Stimulated activated CD4-positive, alpha-beta T cell treated with anti-CD3 and anti-CD28 coated beads, Interleukin-1b, Interleukin-23, amount 100 ng/mL, for 48 hours (primary cell): ENCODE data around the gene CLTC.
"Not testable (repeated sequence)": the region's sequence is repeated elsewhere in the genome, so short reads cannot be mapped to it uniquely, and the experiment has no call there.

Experiments used
- DNase-seq: peaks from one replicate; pipeline ENCODE4 v3.0.0-alpha.2; 2020

The CLTC gene

DNA sequence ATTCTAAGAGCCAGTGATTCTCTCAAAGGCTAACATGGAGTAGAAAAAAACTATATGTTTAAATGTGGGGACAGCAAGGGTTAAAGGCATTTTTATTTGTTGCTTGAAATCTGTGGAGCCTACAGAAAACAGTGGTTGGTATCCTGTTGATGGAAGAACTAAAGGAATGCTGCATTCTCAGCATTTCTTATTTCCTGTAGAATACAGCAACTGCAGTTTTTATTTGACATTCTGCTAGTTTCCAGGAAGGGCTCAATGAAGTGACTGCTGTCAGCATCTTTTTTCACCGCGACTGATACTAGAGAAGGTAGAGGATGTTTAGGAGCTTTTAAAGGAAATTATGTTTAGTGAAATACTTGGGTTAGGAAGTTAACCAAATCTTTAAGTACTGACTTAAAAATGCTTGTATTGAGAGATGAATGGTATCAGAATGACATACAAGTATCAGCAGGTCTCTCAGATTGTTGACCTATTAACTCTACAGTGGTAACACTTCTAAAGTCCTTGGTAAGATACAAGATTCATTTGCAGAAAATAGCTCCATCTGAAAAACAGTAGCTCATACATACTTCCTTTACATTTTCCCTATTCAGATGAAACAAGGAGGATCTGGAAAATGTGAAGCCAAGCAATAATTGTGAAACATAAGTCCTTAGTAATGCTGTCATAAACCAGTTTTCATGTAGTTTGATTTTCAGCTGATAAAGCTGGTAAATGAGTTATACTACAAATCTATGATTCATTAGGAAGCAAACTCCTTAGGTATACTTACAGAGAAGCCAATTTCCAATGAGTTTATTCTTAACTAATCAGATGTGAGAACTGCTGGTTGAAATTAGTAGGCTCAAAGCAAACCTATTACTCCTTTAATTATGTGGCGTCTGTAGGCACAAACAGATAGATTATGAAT is 15.2 kb downstream of the CLTC start:
- DNase-seq: no peak

DNA sequence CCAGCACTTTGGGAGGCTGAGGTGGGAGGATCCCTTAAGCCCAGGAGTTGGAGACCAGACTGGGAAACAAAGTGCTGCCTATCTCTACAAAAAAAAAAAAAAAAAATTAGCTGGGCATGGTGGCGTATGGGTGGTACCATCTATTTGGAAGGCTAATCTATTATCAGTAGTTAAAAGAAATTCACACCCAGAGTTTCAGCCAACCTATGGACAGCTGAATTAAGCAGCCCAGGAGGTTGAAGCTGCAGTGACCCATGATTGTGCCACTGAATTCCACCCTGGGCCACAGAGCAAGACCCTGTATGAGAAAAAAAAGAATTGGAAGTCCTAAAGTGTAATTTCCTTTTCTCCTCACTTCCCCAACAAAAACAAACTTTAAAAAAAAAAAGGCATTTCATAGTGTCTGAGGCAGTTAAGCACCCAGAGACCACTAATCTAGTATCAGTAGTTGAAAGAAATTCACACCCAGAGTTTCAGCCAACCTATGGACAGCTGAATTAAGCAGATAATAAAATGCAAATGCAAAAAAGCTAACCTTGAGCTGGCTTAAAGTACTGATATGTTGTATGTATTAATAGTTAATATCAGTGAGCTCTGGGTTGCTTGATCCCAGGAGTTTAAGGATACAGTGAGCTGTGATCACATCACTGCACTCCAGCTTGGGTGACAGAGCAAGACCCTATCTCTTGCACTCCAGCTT is 18.1 kb downstream of the CLTC start:
- no peak for DNase-seq

DNA sequence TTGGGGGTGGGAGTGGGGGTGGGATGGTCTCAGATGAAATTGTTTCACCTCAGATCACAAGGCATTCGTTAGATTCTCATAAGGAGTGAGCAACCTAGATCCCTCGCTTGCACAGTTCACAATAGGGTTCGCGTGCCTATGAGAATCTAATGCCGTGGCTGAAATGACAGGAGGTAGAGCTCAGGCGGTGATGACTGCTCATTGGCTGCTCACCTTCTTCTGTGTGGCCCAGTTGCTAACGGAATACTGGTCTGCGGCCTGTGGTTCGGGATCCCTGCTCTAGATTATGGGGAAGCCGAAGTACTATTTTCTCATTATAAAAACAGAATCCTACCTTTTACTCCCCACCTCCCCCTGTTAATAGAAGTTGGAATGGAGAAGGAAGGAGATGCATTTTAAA is 18.9 kb downstream of the CLTC start:
- DNase-seq: no peak

DNA sequence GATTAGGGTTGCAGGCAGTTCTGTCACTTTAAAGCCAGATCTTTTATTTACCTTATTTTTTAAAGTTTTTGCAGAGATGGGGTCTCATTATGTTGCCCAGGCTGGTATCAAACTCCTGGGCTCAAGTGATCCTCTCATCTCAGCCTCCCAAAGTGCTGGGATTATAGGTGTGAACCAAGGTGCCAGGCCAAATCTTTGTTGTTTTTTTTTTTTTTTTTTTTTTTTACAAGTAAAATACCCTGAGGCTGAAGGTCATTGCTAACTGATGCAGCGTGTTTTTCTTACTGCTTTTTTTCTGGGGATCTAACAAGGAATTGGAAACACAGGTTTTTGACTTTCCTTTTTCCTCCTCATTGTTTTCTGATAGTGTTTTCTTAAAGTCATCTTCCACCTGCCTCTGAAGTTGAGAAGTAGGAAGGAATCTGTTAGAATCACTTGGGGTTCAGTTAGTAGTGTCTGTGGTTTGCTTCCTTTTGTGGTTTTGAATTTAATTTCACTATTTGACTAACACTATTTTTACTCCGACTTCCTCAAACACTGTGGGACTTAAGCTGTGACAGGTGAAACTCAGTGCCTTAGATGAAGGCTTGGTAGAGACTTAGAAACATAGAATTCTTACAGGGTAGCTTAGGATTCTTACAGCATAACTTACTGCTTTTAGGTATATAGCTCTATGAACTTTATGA is 22.2 kb downstream of the CLTC start:
- DNase-seq: no peak

DNA sequence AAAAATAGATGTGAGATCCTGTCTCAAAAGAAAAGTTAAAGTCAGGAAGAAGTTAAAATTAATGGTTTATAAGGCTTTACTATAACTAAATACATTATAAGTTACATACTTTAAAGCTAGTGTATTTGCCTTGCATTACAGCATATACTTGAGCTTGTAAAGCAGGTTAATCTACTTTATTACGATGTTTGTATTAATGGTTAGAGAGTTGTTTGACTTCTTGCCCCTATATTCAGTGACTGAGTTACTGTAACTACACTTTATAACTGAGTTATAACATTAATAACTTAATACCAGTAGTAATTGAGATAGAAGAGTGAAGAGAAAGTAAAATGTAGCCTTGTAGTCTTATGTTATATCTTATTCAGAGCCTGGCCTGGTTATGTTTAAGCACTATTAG is 22.9 kb downstream of the CLTC start:
- DNase-seq: no peak

DNA sequence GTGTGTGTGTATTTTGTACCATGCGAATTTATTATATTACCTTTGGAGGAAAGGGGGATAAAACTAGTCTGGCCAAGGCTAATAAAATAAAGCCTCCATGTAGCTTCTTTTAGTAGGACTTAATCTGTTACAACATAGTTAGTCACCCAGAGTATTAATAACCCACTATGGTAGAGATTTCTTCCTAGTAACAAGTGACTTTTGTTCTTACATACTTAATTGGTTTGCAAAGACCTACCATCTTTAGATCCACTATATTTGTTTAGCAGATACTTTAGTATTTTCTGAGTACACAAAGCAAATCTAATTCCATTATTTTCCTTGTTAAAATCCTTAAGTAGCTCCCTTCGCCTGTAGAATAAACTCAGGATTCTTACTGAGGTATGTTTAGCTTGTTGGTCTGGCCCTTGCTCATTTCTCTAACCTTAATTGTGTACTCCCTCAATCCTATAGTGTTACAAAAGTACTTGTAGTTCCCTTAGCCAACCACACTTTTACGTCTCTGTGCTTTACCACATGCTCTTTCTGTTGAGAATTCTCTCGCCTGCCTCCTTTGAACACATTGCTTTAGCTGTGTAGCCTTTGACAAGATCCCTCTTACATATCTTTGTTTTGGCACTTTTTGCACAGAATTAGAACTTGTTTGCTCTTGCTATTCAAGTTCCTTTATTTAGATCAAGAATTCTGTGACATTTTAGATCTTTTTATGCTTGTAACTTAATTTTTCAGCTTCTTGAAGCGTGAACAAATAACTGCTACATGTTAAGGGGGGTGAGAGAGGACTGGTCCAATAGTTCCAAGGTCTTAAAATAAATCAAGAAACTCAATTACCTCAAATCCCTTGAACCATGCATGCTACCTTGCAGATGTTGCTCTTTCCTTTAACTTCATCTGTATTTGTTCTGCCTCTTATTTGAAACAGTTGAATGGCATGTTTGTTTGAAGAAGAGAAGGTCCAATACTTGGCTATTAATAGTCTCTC is 23.8 kb downstream of the CLTC start:
- no peak for DNase-seq

GRCh38 chr17:59647288-59647687 is 27.6 kb downstream of the CLTC start:
- no peak for DNase-seq

DNA sequence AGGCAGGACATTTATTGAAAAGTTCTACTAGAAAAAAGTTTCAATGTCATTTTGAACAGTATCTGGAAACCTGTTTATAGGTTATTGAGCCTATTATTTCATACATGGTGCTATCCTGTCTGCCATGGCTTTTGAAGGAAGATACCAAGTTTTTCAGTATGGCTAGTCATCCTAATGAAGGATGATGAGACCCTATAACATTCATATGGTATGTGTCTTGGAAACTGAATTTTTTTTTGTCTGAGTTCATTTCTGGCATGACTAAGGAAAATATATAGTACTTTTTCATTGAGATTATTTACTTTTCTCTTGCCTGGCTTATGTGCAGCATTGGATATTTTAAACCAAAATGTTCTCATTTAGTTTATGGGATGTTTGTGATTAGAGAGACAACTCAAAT is 30.2 kb downstream of the CLTC start:
- no peak for DNase-seq

DNA sequence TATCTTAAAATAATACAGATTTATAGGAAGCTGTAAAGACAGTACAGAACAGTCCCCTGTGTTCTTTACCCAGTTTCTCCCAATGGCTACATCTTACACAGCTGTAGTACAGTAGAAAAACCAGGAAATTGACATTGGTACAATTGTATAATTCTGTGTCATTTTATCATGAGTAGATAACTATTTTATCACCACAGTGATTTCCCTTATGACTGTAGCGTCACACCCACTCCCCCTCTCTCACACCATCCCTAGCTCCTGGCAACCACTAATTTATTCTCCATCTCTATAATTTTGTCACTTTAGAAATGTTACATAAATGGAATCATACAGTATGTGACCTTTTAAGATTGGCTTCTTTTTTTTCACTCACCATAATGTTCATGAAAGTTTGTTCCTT is 30.9 kb downstream of the CLTC start:
- no peak for DNase-seq

- DNase-seq: no peak
Measured at GRCh38 chr17:59651346-59651745, 31.7 kb downstream of the CLTC start.

- no peak for DNase-seq
Measured at GRCh38 chr17:59652119-59652518, 32.4 kb downstream of the CLTC start.

DNA sequence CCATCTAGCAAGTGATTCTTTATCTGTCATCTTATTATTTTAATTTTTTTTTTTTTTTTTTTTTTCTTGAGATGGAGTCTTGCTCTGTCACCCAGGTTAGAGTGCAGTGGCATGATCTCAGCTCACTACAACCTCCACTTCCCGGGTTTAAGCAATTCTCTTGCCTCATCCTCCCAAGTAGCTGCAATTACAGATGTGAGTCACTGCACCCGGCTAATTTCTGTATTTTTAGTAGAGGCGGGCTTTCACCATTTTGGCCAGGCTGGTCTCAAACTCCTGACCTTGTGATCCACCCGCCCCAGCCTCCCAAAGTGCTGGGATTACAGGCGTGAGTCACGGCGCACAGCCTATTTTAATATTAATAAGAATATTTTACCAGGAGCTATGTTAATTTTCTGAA is 36.9 kb downstream of the CLTC start:
- DNase-seq: not testable (repeated sequence)

DNA sequence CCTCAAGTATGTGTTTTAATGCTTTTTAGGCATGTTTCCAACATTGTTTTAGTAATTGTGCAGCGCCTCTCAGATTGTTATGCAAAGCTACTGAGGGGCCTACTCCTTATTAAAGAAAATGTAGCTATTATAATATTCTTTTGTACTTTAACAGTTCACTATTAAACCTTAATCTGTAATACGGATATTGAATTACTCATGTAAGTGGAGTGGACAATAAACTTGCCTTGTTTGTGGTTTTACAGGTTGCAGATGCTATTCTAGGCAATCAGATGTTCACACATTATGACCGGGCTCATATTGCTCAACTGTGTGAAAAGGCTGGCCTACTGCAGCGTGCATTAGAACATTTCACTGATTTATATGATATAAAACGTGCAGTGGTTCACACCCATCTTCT is 46.5 kb downstream of the CLTC start:
- DNase-seq: no peak

GRCh38 chr17:59668816-59669215 is 49.1 kb downstream of the CLTC start:
- no peak for DNase-seq

DNA sequence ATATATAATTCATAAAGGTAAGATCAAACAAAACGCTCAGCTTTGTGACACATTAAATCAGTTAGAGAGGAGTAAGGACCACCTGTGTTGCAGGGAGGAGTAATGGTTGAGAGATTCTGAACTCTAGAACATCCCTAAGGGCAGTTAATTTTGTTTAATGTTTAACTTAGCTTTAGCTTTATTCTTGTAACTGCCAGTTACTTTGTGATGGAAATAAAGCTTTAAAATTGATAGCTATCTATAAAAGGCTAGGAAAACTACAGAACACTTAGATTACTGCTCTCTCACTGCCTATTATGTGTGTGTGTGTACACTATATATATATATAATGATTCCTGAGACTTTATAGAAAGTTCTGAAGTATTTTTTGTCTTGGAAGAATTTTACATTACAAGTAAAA is 49.7 kb downstream of the CLTC start:
- no peak for DNase-seq

DNA sequence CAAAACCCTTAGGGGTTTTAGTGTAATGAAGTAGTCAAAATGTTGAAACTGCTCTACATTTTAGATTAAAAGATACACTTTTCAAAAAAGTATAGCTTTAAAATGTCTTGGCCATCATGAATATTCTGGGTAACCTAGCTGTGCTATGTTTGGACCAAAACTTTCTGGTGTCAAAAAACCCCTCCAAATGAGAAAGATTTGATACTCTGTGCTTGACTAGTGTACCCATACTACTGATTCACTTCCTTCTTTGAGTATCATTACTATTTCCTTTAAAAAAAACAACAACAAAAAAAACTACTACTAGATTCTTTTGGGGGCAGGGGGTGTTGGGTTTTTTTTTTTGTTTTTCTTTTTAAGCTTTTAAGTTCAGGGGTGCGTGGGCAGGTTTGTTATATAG is 50.2 kb downstream of the CLTC start:
- DNase-seq: no peak

- DNase-seq: no peak
Measured at GRCh38 chr17:59671386-59671785, 51.7 kb downstream of the CLTC start.

DNA sequence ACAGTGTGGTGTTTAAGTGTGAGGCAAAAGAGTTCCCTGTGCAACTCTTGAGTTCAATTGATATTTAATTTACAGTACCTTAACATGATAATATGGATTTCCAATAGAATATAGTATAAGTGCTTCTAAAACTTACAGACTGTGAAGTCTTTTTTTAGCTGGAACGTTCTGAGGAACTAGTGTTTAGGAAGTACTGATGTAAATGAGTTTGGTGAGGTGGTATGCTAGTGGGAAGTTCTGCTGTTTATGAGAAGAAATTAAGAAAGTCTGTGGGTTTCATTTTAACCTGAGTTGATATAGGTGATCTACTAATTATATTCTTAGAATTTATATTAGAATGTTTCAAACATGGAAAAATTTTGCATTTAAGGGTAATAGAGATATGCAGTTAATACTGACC is 55.5 kb downstream of the CLTC start:
- no peak for DNase-seq

DNA sequence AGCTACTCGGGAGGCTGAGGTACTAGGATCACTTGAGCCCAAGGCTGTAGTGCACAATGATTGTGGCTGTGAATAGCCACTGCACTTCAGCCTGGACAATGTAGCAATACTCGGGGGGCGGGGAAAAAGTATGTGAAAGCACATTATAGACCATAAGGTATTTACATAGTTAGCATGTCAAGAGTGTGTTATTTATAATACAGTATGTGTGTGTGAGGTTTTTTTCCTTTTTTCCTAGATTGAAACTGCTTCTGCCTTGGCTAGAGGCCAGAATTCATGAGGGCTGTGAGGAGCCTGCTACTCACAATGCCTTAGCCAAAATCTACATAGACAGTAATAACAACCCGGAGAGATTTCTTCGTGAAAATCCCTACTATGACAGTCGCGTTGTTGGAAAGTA is 57.0 kb downstream of the CLTC start:
- no peak for DNase-seq

DNA sequence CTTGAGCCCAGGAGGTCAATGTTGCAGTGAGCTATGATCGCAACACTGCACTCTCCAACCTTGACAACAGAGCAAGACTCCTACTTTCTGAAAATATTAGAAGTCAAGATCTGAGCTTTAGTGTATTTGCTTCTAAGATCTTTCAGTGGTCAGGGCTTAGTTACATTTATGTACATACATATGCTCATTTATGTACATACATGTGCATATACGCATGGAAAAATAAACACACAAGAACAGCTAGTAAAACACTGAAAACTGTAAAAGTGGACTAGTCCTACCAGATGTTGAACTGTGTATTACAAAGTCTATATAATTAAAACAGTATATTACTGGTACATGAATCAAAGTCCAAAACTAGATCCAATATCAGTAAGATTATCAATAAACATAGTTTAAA is 59.2 kb downstream of the CLTC start:
- DNase-seq: no peak

DNA sequence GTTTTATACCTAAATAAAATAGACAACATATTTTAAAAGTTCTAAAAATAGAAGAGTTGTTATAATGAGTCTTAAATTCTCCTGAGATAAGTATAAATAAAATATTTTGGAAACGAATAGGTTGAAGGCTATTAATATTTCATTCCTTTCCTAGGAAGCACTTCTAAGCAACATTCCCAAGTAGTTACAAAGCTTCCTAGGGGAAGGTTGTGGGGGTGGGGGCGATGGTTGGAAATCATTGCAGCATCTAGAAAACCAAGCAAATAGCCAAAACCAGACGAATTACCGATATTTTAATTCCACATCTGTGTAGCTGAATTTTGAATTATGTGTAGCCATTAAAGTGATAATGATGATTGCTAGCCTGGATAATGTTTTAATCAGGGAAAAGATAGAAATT is 60.6 kb downstream of the CLTC start:
- no peak for DNase-seq

GRCh38 chr17:59683283-59683682 is 63.6 kb downstream of the CLTC start:
- DNase-seq: no peak

DNA sequence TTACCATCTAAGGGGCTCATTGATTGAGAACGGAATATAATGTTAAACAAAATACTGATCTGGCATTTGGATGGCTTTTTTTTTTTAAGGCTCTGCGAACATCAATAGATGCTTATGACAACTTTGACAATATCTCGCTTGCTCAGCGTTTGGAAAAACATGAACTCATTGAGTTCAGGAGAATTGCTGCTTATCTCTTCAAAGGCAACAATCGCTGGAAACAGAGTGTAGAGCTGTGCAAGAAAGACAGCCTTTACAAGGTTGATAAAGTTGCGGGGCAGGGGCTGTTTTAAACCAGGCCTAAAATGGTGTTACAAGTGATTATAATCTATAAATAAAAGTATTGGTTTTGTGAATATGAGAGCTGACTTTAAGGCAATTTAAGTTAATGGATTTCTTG is 65.3 kb downstream of the CLTC start:
- DNase-seq: no peak
